T-helper 1 cell treated with Interleukin-12 subunit alpha and Interleukin-12 subunit beta and Interleukin-4 antibody, amounts not matched to agents 30 μg/mL and 1 μg/mL, for 36 hours (primary cell): ENCODE measurements around the gene C9orf40.
A peak's percentile ranks its signal among the peaks of the same experiment; 100 is the strongest.

Source experiments
- H3K27ac Mint-ChIP-seq: one replicate; pipeline ENCODE4 v1.8.0; 2021; ENCODE audit warnings: mild to moderate bottlenecking, mixed read lengths
- H3K27me3 Mint-ChIP-seq: one replicate; pipeline ENCODE4 v1.8.0; 2021; ENCODE audit warnings: low read depth, mixed read lengths
- H3K36me3 Mint-ChIP-seq: one replicate; pipeline ENCODE4 v1.8.0; 2021; ENCODE audit warnings: low read depth, mixed read lengths
- H3K4me1 Mint-ChIP-seq: one replicate; pipeline ENCODE4 v1.8.0; 2021; ENCODE audit warnings: low read depth, mixed read lengths
- H3K4me3 Mint-ChIP-seq: one replicate; pipeline ENCODE4 v1.8.0; 2021; ENCODE audit warnings: mild to moderate bottlenecking, moderate library complexity, mixed read lengths
- H3K9me3 Mint-ChIP-seq: one replicate; pipeline ENCODE4 v1.8.0; 2021; ENCODE audit warnings: mixed read lengths

The C9orf40 gene

GRCh38 chr9:74953235-74953751 is 581 bp upstream of the C9orf40 start:
- H3K4me3 Mint-ChIP-seq, result peak overlapping the region; percentile 86
- H3K9me3 Mint-ChIP-seq, result no peaks in the 10 kb centered on the region
- H3K4me1 Mint-ChIP-seq, result peaks cover 23% of the 10 kb centered on the region
- H3K36me3 Mint-ChIP-seq, result peaks cover 1% of the 10 kb centered on the region
- no peaks in the 10 kb centered on the region for H3K27me3 Mint-ChIP-seq
- H3K27ac Mint-ChIP-seq, result peak overlapping the region; percentile 87

GRCh38 chr9:74951725-74952151 is 974 bp downstream of the C9orf40 start:
- Mint-ChIP-seq H3K27me3 (no peaks in the 10 kb centered on the region), H3K9me3 (no peaks in the 10 kb centered on the region), H3K4me3 (peak overlapping the region; percentile 94), H3K27ac (peak overlapping the region; percentile 96), H3K36me3 (peaks cover 10% of the 10 kb centered on the region), H3K4me1 (peaks cover 24% of the 10 kb centered on the region)

GRCh38 chr9:74951107-74951720 is 1.5 kb downstream of the C9orf40 start:
- Mint-ChIP-seq H3K36me3 (peaks cover 13% of the 10 kb centered on the region), H3K27ac (peak overlapping the region; percentile 96), H3K9me3 (no peaks in the 10 kb centered on the region), H3K27me3 (no peaks in the 10 kb centered on the region), H3K4me1 (peaks cover 25% of the 10 kb centered on the region), H3K4me3 (peak overlapping the region; percentile 94)

GRCh38 chr9:74949859-74950855 is 2.6 kb downstream of the C9orf40 start:
- no peaks in the 10 kb centered on the region for H3K9me3 Mint-ChIP-seq
- H3K27ac Mint-ChIP-seq, result no peak overlapping the region
- peak overlapping the region; percentile 31 for H3K4me3 Mint-ChIP-seq
- H3K27me3 Mint-ChIP-seq, result no peaks in the 10 kb centered on the region
- H3K4me1 Mint-ChIP-seq, result peaks cover 25% of the 10 kb centered on the region
- peaks cover 13% of the 10 kb centered on the region for H3K36me3 Mint-ChIP-seq

GRCh38 chr9:74948937-74949336 is 3.8 kb downstream of the C9orf40 start:
- Mint-ChIP-seq H3K4me3 (no peak overlapping the region), H3K27ac (no peak overlapping the region), H3K36me3 (peaks cover 13% of the 10 kb centered on the region), H3K27me3 (no peaks in the 10 kb centered on the region), H3K9me3 (no peaks in the 10 kb centered on the region), H3K4me1 (peaks cover 27% of the 10 kb centered on the region)

GRCh38 chr9:74946686-74947085 is 6.0 kb downstream of the C9orf40 start:
- Mint-ChIP-seq H3K27ac (no peak overlapping the region), H3K4me1 (peaks cover 30% of the 10 kb centered on the region), H3K4me3 (no peak overlapping the region), H3K27me3 (no peaks in the 10 kb centered on the region), H3K36me3 (peaks cover 16% of the 10 kb centered on the region), H3K9me3 (no peaks in the 10 kb centered on the region)

- H3K27me3 Mint-ChIP-seq, result peaks cover 15% of the 10 kb centered on the region
- H3K4me1 Mint-ChIP-seq, result peaks cover 15% of the 10 kb centered on the region
- H3K36me3 Mint-ChIP-seq, result peaks cover 13% of the 10 kb centered on the region
- no peak overlapping the region for H3K27ac Mint-ChIP-seq
- no peak overlapping the region for H3K4me3 Mint-ChIP-seq
- no peaks in the 10 kb centered on the region for H3K9me3 Mint-ChIP-seq
These were observed 9.9 kb downstream of the C9orf40 start for GRCh38 chr9:74942801-74943200.

GRCh38 chr9:74940600-74940999 is 12.1 kb downstream of the C9orf40 start:
- H3K4me3 Mint-ChIP-seq, result no peak overlapping the region
- H3K9me3 Mint-ChIP-seq, result no peaks in the 10 kb centered on the region
- no peak overlapping the region for H3K27ac Mint-ChIP-seq
- peaks cover 23% of the 10 kb centered on the region for H3K27me3 Mint-ChIP-seq
- H3K36me3 Mint-ChIP-seq, result peaks cover 3% of the 10 kb centered on the region
- peaks cover 14% of the 10 kb centered on the region for H3K4me1 Mint-ChIP-seq

- no peak overlapping the region for H3K27ac Mint-ChIP-seq
- H3K27me3 Mint-ChIP-seq, result peaks cover 30% of the 10 kb centered on the region
- H3K9me3 Mint-ChIP-seq, result peaks cover 6% of the 10 kb centered on the region
- H3K4me1 Mint-ChIP-seq, result no peaks in the 10 kb centered on the region
- no peak overlapping the region for H3K4me3 Mint-ChIP-seq
- H3K36me3 Mint-ChIP-seq, result no peaks in the 10 kb centered on the region
These were observed 17.7 kb downstream of the C9orf40 start for GRCh38 chr9:74935008-74935407.

DNA sequence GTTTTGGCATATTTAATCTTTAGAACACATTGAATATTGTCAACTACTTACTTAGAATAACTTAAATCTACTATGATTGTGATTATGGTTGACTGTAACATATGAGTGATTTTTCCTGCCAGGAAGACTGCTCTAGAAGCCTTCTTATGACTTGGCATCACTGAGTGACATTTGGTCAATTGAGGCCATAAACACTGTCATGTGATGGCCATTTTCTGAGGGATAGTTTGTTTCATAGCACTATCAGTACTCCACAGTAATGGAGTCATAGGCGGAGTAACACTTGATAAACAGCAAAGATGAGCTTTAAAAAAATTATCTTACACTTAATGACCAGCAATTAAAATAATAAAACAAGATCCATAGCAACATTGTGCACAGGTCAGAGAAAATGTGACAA is 31.0 kb downstream of the C9orf40 start:
- Mint-ChIP-seq H3K27ac (no peak overlapping the region), H3K4me1 (no peaks in the 10 kb centered on the region), H3K36me3 (no peaks in the 10 kb centered on the region), H3K9me3 (no peaks in the 10 kb centered on the region), H3K4me3 (no peak overlapping the region), H3K27me3 (no peaks in the 10 kb centered on the region)

DNA sequence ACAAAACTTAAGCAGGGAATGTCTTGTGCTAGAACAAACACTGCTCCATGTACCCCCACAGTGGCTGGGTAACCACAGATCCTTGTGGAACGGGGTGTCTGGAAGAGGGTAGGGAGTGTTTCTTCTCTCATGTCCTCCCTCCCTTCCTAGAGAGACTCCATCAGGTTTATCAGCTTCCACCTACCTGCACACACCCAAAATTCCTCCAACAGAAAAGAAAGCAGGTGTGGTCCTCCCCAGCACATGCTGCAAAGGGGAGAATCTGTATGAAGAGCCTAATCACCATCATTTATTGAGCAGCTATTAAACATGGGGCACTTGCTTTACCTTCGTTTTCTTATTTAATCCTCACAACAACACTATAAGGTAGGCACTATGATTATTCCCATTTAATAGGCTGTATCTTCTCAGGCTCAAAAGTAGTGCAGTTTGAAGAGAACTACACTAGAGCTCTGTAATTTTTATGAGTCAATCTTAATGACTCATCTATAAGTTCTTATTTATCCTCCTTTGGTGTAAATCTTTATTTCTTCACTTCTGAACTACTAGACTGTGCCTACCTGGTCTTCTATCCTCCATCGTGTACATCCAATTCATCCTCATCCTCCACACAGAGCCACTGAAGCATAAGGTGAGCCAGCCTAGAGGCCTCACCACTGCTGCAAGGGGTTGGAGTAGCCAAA is 31.6 kb downstream of the C9orf40 start:
- no peaks in the 10 kb centered on the region for H3K36me3 Mint-ChIP-seq
- H3K4me1 Mint-ChIP-seq, result no peaks in the 10 kb centered on the region
- no peaks in the 10 kb centered on the region for H3K27me3 Mint-ChIP-seq
- no peak overlapping the region for H3K4me3 Mint-ChIP-seq
- H3K27ac Mint-ChIP-seq, result no peak overlapping the region
- H3K9me3 Mint-ChIP-seq, result no peaks in the 10 kb centered on the region

DNA sequence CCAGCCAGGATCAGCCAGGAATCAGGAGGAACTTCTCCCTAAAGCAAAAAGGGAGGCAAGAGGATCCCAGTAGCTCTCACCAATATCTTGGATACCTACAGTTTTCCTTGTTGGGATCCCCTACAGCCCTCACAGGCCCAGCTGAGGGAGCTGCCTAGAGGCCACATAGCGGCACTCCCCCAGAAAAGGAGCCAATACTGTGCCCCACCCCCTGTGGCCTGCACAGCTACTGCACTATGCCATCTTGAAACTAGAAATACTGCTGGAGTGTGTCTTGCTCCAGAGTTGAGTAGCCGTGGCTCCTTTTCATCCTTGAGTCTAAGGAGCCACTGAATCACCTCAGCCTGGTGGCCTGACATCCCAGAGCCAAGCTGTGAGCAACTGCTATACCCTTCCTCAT is 42.7 kb downstream of the C9orf40 start:
- H3K36me3 Mint-ChIP-seq, result no peaks in the 10 kb centered on the region
- peaks cover 7% of the 10 kb centered on the region for H3K9me3 Mint-ChIP-seq
- H3K27ac Mint-ChIP-seq, result no peak overlapping the region
- peaks cover 4% of the 10 kb centered on the region for H3K27me3 Mint-ChIP-seq
- H3K4me3 Mint-ChIP-seq, result no peak overlapping the region
- H3K4me1 Mint-ChIP-seq, result no peaks in the 10 kb centered on the region

GRCh38 chr9:74908665-74909064 is 44.0 kb downstream of the C9orf40 start:
- Mint-ChIP-seq H3K4me1 (no peaks in the 10 kb centered on the region), H3K27ac (no peak overlapping the region), H3K4me3 (no peak overlapping the region), H3K27me3 (peaks cover 4% of the 10 kb centered on the region), H3K36me3 (no peaks in the 10 kb centered on the region), H3K9me3 (peaks cover 7% of the 10 kb centered on the region)

GRCh38 chr9:74907085-74907484 is 45.6 kb downstream of the C9orf40 start:
- H3K4me3 Mint-ChIP-seq, result no peak overlapping the region
- H3K27me3 Mint-ChIP-seq, result peaks cover 2% of the 10 kb centered on the region
- H3K27ac Mint-ChIP-seq, result no peak overlapping the region
- no peaks in the 10 kb centered on the region for H3K4me1 Mint-ChIP-seq
- peaks cover 6% of the 10 kb centered on the region for H3K9me3 Mint-ChIP-seq
- H3K36me3 Mint-ChIP-seq, result no peaks in the 10 kb centered on the region
